Measurements from ENCODE around the gene ERG. TPM values are rescaled to one million over a fixed set of nuclear protein-coding genes. Genes with fewer than 3 reads are reported as not detected.

Gene ERG
- total RNA-seq, 3 donors from 2014 or later, result 12.2 to 21.0 (median 14.0) TPM

DNA sequence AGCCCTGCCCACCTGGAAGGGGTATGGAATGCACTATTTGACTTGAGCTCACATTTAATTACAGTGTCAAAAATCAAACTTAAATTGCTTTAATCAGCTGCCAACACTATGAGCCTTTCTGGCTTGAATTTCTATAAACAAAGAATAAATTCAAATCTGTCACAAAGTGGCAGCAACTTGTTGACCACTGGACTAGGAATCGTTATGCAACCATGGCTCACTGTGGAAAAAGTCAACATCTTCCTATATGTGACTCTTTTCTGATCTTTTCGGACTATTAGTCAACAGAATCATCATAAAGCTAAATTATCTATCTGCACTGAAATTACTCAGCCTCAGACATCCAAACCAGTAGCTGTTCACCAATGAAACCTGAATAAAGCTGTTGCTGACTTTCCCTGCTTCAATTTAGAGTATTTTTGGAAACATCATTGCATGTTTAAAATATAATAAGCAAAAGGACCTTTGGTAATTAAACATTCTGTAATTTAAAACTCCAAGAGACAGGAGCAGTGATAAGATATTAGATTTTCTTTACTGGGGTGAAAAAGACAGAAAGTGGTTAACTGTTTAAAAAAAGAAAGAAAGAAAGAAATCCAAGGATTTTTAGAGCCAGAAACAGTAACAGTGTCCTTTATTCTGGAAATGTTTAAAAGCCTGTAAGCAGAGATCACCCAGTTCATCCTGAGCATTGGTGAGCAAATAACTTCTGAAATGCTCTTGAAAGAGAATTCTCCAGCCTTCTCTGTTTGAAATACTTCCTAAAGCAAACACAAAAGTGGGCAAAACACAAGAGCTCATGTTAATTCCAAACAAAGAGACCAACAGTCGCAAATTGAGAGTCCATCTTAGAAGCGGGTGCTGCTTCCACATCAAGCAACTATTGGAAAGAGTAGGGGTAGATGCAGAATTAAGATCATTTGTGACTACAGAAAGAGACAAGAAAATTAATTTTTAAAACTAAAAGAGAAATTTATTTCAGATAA, 26.2 kb upstream of the ERG start:
- Histone ChIP-seq H3K27me3 (peaks cover 0 to 21% of the 10 kb centered on the region in 2 donors), H3K27ac (no peak overlapping the region), H3K4me3 (no peak overlapping the region), H3K9me3 (no peaks in the 10 kb centered on the region), H3K4me1 (no peaks in the 10 kb centered on the region), H3K36me3 (no peaks in the 10 kb centered on the region)
- DNase-seq (ENCODE audit: low spot score in 2 of 2), result no peak
- intact Hi-C loops (cut with DNase I; ENCODE audit: low total_unique reads), result loop anchor here (5.0 kb wide), 1 partner anchor 692 kb away; no protein-coding TSS in a partner anchor
- TF ChIP-seq POLR2AphosphoS5 (IDR thresholded peaks at IDR 0.05), result no peak
- no peak for TF ChIP-seq POLR2A (IDR thresholded peaks at IDR 0.05)
- TF ChIP-seq, protein P1, sequence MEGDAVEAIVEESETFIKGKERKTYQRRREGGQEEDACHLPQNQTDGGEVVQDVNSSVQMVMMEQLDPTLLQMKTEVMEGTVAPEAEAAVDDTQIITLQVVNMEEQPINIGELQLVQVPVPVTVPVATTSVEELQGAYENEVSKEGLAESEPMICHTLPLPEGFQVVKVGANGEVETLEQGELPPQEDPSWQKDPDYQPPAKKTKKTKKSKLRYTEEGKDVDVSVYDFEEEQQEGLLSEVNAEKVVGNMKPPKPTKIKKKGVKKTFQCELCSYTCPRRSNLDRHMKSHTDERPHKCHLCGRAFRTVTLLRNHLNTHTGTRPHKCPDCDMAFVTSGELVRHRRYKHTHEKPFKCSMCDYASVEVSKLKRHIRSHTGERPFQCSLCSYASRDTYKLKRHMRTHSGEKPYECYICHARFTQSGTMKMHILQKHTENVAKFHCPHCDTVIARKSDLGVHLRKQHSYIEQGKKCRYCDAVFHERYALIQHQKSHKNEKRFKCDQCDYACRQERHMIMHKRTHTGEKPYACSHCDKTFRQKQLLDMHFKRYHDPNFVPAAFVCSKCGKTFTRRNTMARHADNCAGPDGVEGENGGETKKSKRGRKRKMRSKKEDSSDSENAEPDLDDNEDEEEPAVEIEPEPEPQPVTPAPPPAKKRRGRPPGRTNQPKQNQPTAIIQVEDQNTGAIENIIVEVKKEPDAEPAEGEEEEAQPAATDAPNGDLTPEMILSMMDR (IDR thresholded peaks at IDR 0.05), result no peak

DNA sequence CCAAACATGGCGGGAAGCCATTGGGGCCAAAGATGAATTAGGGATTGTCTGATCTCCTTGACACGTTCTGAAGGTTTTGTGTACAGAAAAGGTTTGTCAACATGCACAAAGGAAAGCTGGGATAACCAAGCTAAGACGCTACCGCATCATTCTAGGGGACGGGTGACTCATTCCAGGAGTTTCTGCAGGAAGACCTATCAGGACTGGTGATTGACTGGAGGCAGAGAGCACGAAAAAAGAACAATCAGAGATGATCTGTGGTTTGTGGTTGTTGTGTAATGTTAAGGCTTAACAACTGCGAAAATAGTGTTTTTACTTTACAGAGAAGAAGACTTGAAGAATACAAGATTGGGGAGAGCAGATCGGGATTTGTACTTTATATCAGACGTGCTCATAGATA, 22.2 kb upstream of the ERG start:
- no peak for TF ChIP-seq POLR2AphosphoS5 (IDR thresholded peaks at IDR 0.05)
- TF ChIP-seq, protein P1 (IDR thresholded peaks at IDR 0.05), result no peak
- TF ChIP-seq POLR2A (IDR thresholded peaks at IDR 0.05), result no peak
- intact Hi-C loops (cut with DNase I; ENCODE audit: low total_unique reads), result loop anchor here (5.0 kb wide), 1 partner anchor 688 kb away; no protein-coding TSS in a partner anchor
- H3K4me1 ChIP-seq, result no peaks in the 10 kb centered on the region
- H3K27me3 ChIP-seq, result peaks cover 0 to 10% of the 10 kb centered on the region in 2 donors
- H3K9me3 ChIP-seq, result no peaks in the 10 kb centered on the region
- H3K27ac ChIP-seq, result no peak overlapping the region
- H3K4me3 ChIP-seq, result no peak overlapping the region
- no peaks in the 10 kb centered on the region for H3K36me3 ChIP-seq
- DNase-seq (ENCODE audit: low spot score in 2 of 2), result no peak

DNA sequence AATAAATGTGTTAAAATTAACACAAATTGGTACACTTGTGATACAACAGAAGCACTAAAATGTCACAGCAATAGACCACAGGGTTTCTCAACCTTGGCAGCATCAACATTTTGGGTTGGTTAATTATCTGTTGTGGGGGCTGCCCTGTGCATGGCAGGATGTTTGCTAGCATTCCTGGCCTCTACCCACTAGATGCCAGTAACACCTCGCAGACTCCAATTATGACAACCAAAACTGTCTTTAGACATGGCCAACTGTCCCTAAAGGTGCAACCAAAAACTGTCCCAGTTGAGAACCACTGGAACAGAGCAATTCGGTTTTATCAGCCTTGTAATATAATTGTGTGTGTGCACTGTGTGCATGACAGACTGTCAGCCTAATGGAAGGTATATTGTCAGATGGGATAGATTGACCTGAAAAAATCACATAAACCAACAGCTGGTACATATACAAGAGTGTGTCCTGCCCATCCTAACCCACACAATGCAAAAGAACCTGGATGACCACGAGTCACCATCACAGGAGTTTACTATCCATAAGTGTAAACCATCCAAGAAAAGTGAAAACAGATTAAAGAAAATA, 13.5 kb upstream of the ERG start:
- H3K9me3 ChIP-seq, result no peaks in the 10 kb centered on the region
- TF ChIP-seq POLR2AphosphoS5 (IDR thresholded peaks at IDR 0.05) (no peak), POLR2A (IDR thresholded peaks at IDR 0.05) (no peak)
- TF ChIP-seq, protein P1 (IDR thresholded peaks at IDR 0.05), result no peak
- H3K36me3 ChIP-seq, result no peaks in the 10 kb centered on the region
- no peaks in the 10 kb centered on the region for H3K4me1 ChIP-seq
- H3K27me3 ChIP-seq, result no peaks in the 10 kb centered on the region
- no peak for DNase-seq (ENCODE audit: low spot score in 2 of 2)
- H3K4me3 ChIP-seq, result no peak overlapping the region
- intact Hi-C loops (cut with DNase I; ENCODE audit: low total_unique reads), result no loop called here
- no peak overlapping the region for H3K27ac ChIP-seq

DNA sequence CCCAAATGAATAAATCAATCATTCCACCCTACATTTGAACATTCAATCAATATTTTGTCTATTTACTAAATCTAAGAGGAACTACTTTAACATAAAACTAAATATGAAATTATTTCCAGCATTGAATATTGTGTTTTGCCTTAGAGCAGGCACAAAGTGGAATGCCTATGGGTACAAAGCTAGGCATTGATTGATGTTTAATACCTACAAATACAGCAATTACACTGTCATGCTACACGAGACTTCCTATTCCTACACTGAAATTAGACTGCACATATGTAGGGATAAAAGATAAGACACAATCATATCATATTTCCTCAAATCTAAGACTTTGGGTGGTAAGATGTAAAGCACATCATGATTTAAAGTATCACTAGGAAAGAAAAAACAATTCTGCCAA, 12.9 kb upstream of the ERG start:
- H3K27ac ChIP-seq, result no peak overlapping the region
- no peaks in the 10 kb centered on the region for H3K4me1 ChIP-seq
- no peak overlapping the region for H3K4me3 ChIP-seq
- no peaks in the 10 kb centered on the region for H3K27me3 ChIP-seq
- no peak for TF ChIP-seq POLR2A (IDR thresholded peaks at IDR 0.05)
- TF ChIP-seq, protein P1 (IDR thresholded peaks at IDR 0.05), result no peak
- no peak for TF ChIP-seq POLR2AphosphoS5 (IDR thresholded peaks at IDR 0.05)
- intact Hi-C loops (cut with DNase I; ENCODE audit: low total_unique reads), result no loop called here
- H3K36me3 ChIP-seq, result no peaks in the 10 kb centered on the region
- H3K9me3 ChIP-seq, result no peaks in the 10 kb centered on the region
- DNase-seq (ENCODE audit: low spot score in 2 of 2), result no peak
